Measurements from ENCODE around the gene SHISA7. TPM values are rescaled to one million over a fixed set of nuclear protein-coding genes. Genes with fewer than 3 reads are reported as not detected.

The SHISA7 gene
- total RNA-seq, 4 donors from 2014 or later: not detected

DNA sequence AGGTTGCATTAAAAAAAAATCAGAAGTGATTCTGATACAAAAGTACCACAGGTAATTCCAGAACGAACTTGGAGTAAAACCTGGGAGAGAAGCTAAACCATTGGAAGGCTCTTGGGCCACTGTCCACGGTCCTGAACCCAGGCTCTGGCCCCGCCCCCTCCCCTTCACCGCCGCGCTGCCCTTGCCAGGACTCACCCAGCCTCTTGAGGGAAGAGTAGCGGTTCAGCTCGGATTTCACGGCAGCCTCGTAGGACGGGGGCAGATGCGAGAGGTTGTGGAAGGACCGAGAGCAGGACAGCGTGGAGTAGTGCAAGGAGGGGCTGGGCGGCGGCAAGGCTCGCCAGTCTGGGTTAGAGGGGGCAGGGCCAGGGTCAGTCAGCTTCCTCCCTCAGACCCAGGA lies 5.7 kb downstream of the SHISA7 start:
- Histone ChIP-seq H3K9me3 (no peaks in the 10 kb centered on the region), H3K4me1 (no peaks in the 10 kb centered on the region), H3K36me3 (no peaks in the 10 kb centered on the region), H3K27me3 (peaks cover 58 to 69% (median 68%) of the 10 kb centered on the region in 3 donors), H3K27ac (no peak overlapping the region), H3K4me3 (no peak overlapping the region)
- no peak for TF ChIP-seq POLR2A (IDR thresholded peaks at IDR 0.05)
- TF ChIP-seq, protein P1, sequence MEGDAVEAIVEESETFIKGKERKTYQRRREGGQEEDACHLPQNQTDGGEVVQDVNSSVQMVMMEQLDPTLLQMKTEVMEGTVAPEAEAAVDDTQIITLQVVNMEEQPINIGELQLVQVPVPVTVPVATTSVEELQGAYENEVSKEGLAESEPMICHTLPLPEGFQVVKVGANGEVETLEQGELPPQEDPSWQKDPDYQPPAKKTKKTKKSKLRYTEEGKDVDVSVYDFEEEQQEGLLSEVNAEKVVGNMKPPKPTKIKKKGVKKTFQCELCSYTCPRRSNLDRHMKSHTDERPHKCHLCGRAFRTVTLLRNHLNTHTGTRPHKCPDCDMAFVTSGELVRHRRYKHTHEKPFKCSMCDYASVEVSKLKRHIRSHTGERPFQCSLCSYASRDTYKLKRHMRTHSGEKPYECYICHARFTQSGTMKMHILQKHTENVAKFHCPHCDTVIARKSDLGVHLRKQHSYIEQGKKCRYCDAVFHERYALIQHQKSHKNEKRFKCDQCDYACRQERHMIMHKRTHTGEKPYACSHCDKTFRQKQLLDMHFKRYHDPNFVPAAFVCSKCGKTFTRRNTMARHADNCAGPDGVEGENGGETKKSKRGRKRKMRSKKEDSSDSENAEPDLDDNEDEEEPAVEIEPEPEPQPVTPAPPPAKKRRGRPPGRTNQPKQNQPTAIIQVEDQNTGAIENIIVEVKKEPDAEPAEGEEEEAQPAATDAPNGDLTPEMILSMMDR (IDR thresholded peaks at IDR 0.05 in 4 of 5, conservative IDR thresholded peaks at IDR 0.05 in 1 of 5): no peak
- intact Hi-C loops (cut with DNase I; ENCODE audit: low total_unique reads) (no loop called here), in situ Hi-C loops (cut with MboI; ENCODE audit: low sequenced_read_pairs in 4 of 4) (no loop called here)
- ATAC-seq: no peak
- no peak for DNase-seq

DNA sequence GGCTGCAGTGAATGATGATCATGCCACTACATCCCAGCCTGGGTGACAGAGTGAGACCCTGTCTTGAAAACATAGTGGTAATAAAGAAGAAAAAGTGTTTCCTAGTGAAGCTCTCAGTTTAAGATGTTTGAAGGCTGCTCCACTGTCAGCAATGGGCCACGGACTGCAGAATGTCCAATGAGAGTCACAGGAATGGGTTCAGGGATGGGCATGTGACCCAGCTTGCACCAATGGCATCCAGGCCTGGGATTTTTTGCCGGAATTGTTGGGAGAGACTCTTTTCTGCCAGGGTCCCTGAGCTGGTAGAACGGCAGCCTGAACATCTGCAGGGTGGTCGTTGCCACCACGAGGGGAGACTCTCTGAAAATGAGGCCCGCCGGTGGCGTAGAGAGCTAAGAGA lies 6.3 kb downstream of the SHISA7 start:
- TF ChIP-seq POLR2A (IDR thresholded peaks at IDR 0.05): no peak
- TF ChIP-seq, protein P1 (IDR thresholded peaks at IDR 0.05 in 4 of 5, conservative IDR thresholded peaks at IDR 0.05 in 1 of 5): no peak
- Histone ChIP-seq H3K36me3 (no peaks in the 10 kb centered on the region), H3K9me3 (no peaks in the 10 kb centered on the region), H3K4me3 (no peak overlapping the region), H3K27me3 (peaks cover 61 to 72% (median 70%) of the 10 kb centered on the region in 3 donors), H3K27ac (no peak overlapping the region), H3K4me1 (no peaks in the 10 kb centered on the region)
- intact Hi-C loops (cut with DNase I; ENCODE audit: low total_unique reads) (no loop called here), in situ Hi-C loops (cut with MboI; ENCODE audit: low sequenced_read_pairs in 4 of 4) (no loop called here)
- ATAC-seq (no peak), DNase-seq (no peak)

DNA sequence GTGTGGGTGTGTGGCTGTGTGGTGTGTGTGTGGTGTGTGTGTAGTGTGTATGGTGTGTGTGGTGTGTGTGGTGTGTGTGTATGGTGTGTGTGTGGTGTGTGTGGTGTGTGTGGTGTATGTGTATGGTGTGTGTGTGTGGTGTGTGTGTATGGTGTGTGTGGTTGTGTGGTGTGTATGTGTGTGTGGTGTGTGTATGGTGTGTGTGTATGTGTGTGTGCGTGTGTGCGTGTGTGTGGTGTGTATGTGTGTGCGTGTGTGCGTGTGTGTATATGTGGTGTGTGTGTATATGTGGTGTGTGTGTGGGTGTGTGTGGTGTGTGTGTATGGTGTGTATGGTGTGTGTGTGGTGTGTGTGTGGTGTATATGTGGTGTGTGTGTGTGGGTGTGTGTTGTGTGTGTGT lies 8.1 kb downstream of the SHISA7 start:
- in situ Hi-C loops (cut with MboI; ENCODE audit: low sequenced_read_pairs in 4 of 4): no loop called here

DNA sequence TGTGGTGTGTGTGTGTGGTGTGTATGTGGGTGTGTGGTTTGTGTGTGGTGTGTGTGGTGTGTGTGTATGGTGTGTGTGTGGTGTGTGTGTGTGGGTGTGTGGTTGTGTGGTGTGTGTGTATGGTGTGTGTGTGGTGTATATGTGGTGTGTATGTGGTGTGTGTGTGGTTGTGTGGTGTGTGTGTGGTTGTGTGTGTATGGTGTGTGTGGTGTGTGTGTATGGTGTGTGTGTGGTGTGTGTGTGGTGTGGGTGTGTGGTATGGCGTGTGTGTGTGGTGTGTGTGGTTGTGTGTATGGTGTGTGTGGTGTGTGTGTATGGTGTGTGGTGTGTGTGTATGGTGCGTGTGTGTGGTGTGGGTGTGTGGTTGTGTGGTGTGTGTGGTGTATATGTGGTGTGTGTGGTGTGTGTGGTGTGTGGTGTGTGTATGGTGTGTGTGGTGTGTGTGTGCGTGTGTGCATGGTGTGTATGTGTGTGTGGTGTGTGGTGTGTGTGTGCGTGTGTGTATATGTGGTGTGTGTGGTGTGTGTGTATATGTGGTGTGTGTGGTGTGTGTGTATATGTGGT lies 8.7 kb downstream of the SHISA7 start:
- H3K27me3 ChIP-seq: peaks cover 59 to 70% (median 69%) of the 10 kb centered on the region in 3 donors
- intact Hi-C loops (cut with DNase I; ENCODE audit: low total_unique reads): no loop called here
- in situ Hi-C loops (cut with MboI; ENCODE audit: low sequenced_read_pairs in 4 of 4): no loop called here
- H3K4me1 ChIP-seq: no peaks in the 10 kb centered on the region
- H3K27ac ChIP-seq: no peak overlapping the region
- no peaks in the 10 kb centered on the region for H3K36me3 ChIP-seq
- no peak overlapping the region for H3K4me3 ChIP-seq
- no peaks in the 10 kb centered on the region for H3K9me3 ChIP-seq
- no peak for ATAC-seq
- no peak for DNase-seq
- TF ChIP-seq POLR2A (IDR thresholded peaks at IDR 0.05): no peak
- TF ChIP-seq, protein P1 (IDR thresholded peaks at IDR 0.05 in 4 of 5, conservative IDR thresholded peaks at IDR 0.05 in 1 of 5): no peak

More for the DNA sequence above, 8.1 kb downstream of the SHISA7 start:
- Histone ChIP-seq H3K27me3 (peaks cover 59 to 70% (median 68%) of the 10 kb centered on the region in 3 donors), H3K4me1 (no peaks in the 10 kb centered on the region), H3K4me3 (no peak overlapping the region), H3K36me3 (no peaks in the 10 kb centered on the region), H3K9me3 (no peaks in the 10 kb centered on the region), H3K27ac (no peak overlapping the region)
- ATAC-seq (no peak), DNase-seq (no peak)
- intact Hi-C loops (cut with DNase I; ENCODE audit: low total_unique reads): no loop called here
- no peak for TF ChIP-seq POLR2A (IDR thresholded peaks at IDR 0.05)
- TF ChIP-seq, protein P1 (IDR thresholded peaks at IDR 0.05 in 4 of 5, conservative IDR thresholded peaks at IDR 0.05 in 1 of 5): no peak

DNA sequence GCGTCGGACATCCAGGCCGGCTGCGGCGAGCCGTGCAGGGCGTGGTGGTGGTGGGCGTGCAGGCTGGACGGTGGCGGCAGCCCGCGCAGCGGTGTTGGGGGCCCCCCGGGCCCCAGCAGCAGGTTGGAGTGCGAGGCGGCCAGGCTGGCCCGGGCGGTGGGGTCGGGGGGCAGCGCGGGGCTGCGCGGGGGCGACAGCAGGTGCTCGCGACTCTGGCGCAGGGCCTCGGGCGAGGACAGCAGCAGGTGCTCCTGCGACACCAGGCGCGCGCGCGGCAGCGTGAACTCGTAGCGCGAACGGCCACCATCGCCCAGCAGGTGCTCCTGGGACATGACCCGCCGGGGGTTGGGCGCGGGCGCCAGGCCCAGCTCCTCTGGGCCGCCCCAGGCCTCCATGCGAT lies 9.8 kb downstream of the SHISA7 start:
- Histone ChIP-seq H3K36me3 (no peaks in the 10 kb centered on the region), H3K27ac (no peak overlapping the region), H3K9me3 (no peaks in the 10 kb centered on the region), H3K4me3 (no peak overlapping the region), H3K4me1 (no peaks in the 10 kb centered on the region), H3K27me3 (peaks cover 62 to 70% (median 70%) of the 10 kb centered on the region in 3 donors)
- in situ Hi-C loops (cut with MboI; ENCODE audit: low sequenced_read_pairs in 4 of 4): no loop called here
- DNase-seq (no peak), ATAC-seq (no peak)
- no peak for TF ChIP-seq POLR2A (IDR thresholded peaks at IDR 0.05)
- TF ChIP-seq, protein P1 (IDR thresholded peaks at IDR 0.05 in 4 of 5, conservative IDR thresholded peaks at IDR 0.05 in 1 of 5): no peak
- intact Hi-C loops (cut with DNase I; ENCODE audit: low total_unique reads): no loop called here
